KOPT-K1 (cell line): ENCODE data around the gene SGSM1.

Source experiments
- H3K27ac ChIP-seq: fragments of 200-600 bp; sonication (generic); 2 replicates; pipeline ENCODE4 v1.5.1; 2016; ENCODE audit warnings: antibody characterized with exemption, mild to moderate bottlenecking, low read depth, low read length; ENCODE audit not compliant: poor library complexity, severe bottlenecking
- H3K36me3 ChIP-seq: fragments of 200-600 bp; sonication (generic); 2 replicates; pipeline ENCODE4 v1.5.1; 2017; ENCODE audit warnings: antibody characterized with exemption, mild to moderate bottlenecking, low read length, moderate library complexity; ENCODE audit not compliant: insufficient read depth
- H3K9me3 ChIP-seq: fragments of 200-600 bp; sonication (generic); 2 replicates; pipeline ENCODE4 v1.5.1; 2017; ENCODE audit warnings: antibody characterized with exemption, low read length, mild to moderate bottlenecking; ENCODE audit not compliant: insufficient read depth, poor library complexity, severe bottlenecking

Gene SGSM1

GRCh38 chr22:24789516-24789915 lies 16.5 kb upstream of the SGSM1 start:
- Histone ChIP-seq H3K36me3 (no peaks in the 10 kb centered on the region), H3K9me3 (no peaks in the 10 kb centered on the region), H3K27ac (no peak overlapping the region)

- no peak overlapping the region for H3K27ac ChIP-seq
- H3K9me3 ChIP-seq, result no peaks in the 10 kb centered on the region
- no peaks in the 10 kb centered on the region for H3K36me3 ChIP-seq
Observed at GRCh38 chr22:24791362-24791761, 14.6 kb upstream of the SGSM1 start.

GRCh38 chr22:24796056-24796455 lies 10.0 kb upstream of the SGSM1 start:
- Histone ChIP-seq H3K9me3 (no peaks in the 10 kb centered on the region), H3K36me3 (no peaks in the 10 kb centered on the region), H3K27ac (no peak overlapping the region)

GRCh38 chr22:24796860-24797259 lies 9.2 kb upstream of the SGSM1 start:
- H3K36me3 ChIP-seq, result no peaks in the 10 kb centered on the region
- H3K27ac ChIP-seq, result no peak overlapping the region
- no peaks in the 10 kb centered on the region for H3K9me3 ChIP-seq

- no peaks in the 10 kb centered on the region for H3K36me3 ChIP-seq
- H3K9me3 ChIP-seq, result no peaks in the 10 kb centered on the region
- H3K27ac ChIP-seq, result no peak overlapping the region
Observed at GRCh38 chr22:24801901-24802465, 4.0 kb upstream of the SGSM1 start.

- H3K27ac ChIP-seq, result no peak overlapping the region
- no peaks in the 10 kb centered on the region for H3K9me3 ChIP-seq
- no peaks in the 10 kb centered on the region for H3K36me3 ChIP-seq
Observed at GRCh38 chr22:24803064-24803542, 2.9 kb upstream of the SGSM1 start.

- H3K36me3 ChIP-seq, result no peaks in the 10 kb centered on the region
- H3K9me3 ChIP-seq, result no peaks in the 10 kb centered on the region
- H3K27ac ChIP-seq, result no peak overlapping the region
Observed at GRCh38 chr22:24806663-24807001, 621 bp downstream of the SGSM1 start.

- no peak overlapping the region for H3K27ac ChIP-seq
Observed at GRCh38 chr22:24807284-24807950, 1.4 kb downstream of the SGSM1 start.

GRCh38 chr22:24809331-24809730 lies 3.3 kb downstream of the SGSM1 start:
- Histone ChIP-seq H3K36me3 (no peaks in the 10 kb centered on the region), H3K27ac (no peak overlapping the region), H3K9me3 (no peaks in the 10 kb centered on the region)

More at GRCh38 chr22:24807284-24807950, 1.4 kb downstream of the SGSM1 start:
- H3K36me3 ChIP-seq, result no peaks in the 10 kb centered on the region
- H3K9me3 ChIP-seq, result no peaks in the 10 kb centered on the region

GRCh38 chr22:24810043-24810749 lies 4.2 kb downstream of the SGSM1 start:
- Histone ChIP-seq H3K9me3 (peaks cover 5% of the 10 kb centered on the region), H3K27ac (no peak overlapping the region), H3K36me3 (no peaks in the 10 kb centered on the region)

GRCh38 chr22:24812950-24813775 lies 7.2 kb downstream of the SGSM1 start:
- Histone ChIP-seq H3K27ac (no peak overlapping the region), H3K36me3 (no peaks in the 10 kb centered on the region), H3K9me3 (peaks cover 15% of the 10 kb centered on the region)

GRCh38 chr22:24813861-24814770 lies 8.1 kb downstream of the SGSM1 start:
- Histone ChIP-seq H3K9me3 (peaks cover 15% of the 10 kb centered on the region), H3K27ac (no peak overlapping the region), H3K36me3 (no peaks in the 10 kb centered on the region)

GRCh38 chr22:24816806-24817205 lies 10.8 kb downstream of the SGSM1 start:
- Histone ChIP-seq H3K9me3 (peaks cover 15% of the 10 kb centered on the region), H3K27ac (no peak overlapping the region), H3K36me3 (no peaks in the 10 kb centered on the region)

- peaks cover 15% of the 10 kb centered on the region for H3K9me3 ChIP-seq
- H3K27ac ChIP-seq, result no peak overlapping the region
- H3K36me3 ChIP-seq, result no peaks in the 10 kb centered on the region
Observed at GRCh38 chr22:24819487-24819886, 13.5 kb downstream of the SGSM1 start.
